Esophagus mucosa (tissue), 1 donor: Measurements from ENCODE around the gene RAB44. TPM values are rescaled to one million over a fixed set of nuclear protein-coding genes. Genes with fewer than 3 reads are reported as not detected.
A peak's percentile ranks its signal among the peaks of the same experiment; 100 is the strongest.

Experiments
- ATAC-seq: fragments of 200-7000 bp; cut with Tn5 transposase; one replicate; pipeline ENCODE4 v1.9.1; 2020
- total RNA-seq: library from RNA; stranded (reverse); gene quantifications from one replicate; pipeline ENCODE4 v1.2.4, GENCODE V29; 2023
- donor health status: DM: yes; HTN: yes; CAD: no.

RAB44 gene
- total RNA-seq, 1 donor from 2014 or later: 0.36 TPM

GRCh38 chr6:36754582-36755434, 57.2 kb downstream of the RAB44 start:
- no peak for ATAC-seq

GRCh38 chr6:36755435-36756348, 58.1 kb downstream of the RAB44 start:
- ATAC-seq: peak; percentile 61

GRCh38 chr6:36756786-36757185, 59.2 kb downstream of the RAB44 start:
- ATAC-seq: no peak

- no peak for ATAC-seq
These were observed 59.6 kb downstream of the RAB44 start for GRCh38 chr6:36757206-36757605.

- no peak for ATAC-seq
These were observed 60.4 kb downstream of the RAB44 start for GRCh38 chr6:36757943-36758508.

- no peak for ATAC-seq
These were observed 61.0 kb downstream of the RAB44 start for GRCh38 chr6:36758516-36759147.

- peak; percentile 69 for ATAC-seq
These were observed 61.6 kb downstream of the RAB44 start for GRCh38 chr6:36759148-36759759.

GRCh38 chr6:36760685-36761435, 63.2 kb downstream of the RAB44 start:
- ATAC-seq: no peak

GRCh38 chr6:36762123-36762522, 64.5 kb downstream of the RAB44 start:
- ATAC-seq: no peak

GRCh38 chr6:36765190-36765589, 67.6 kb downstream of the RAB44 start:
- ATAC-seq: peak; percentile 2

GRCh38 chr6:36765594-36766398, 68.2 kb downstream of the RAB44 start:
- peak; percentile 87 for ATAC-seq

- ATAC-seq: no peak
These were observed 68.8 kb downstream of the RAB44 start for GRCh38 chr6:36766399-36766945.

- no peak for ATAC-seq
These were observed 71.6 kb downstream of the RAB44 start for GRCh38 chr6:36769183-36769675.

GRCh38 chr6:36769676-36770499, 72.3 kb downstream of the RAB44 start:
- no peak for ATAC-seq

- ATAC-seq: no peak
These were observed 73.5 kb downstream of the RAB44 start for GRCh38 chr6:36771145-36771544.

- no peak for ATAC-seq
These were observed 74.8 kb downstream of the RAB44 start for GRCh38 chr6:36772397-36772796.

GRCh38 chr6:36774331-36774730, 76.7 kb downstream of the RAB44 start:
- no peak for ATAC-seq

- ATAC-seq: no peak
These were observed 78.5 kb downstream of the RAB44 start for GRCh38 chr6:36776167-36776566.

- no peak for ATAC-seq
These were observed 80.2 kb downstream of the RAB44 start for GRCh38 chr6:36777801-36778200.
